GM12878 (cell line): ENCODE measurements around the gene EPX.

Source experiments
- EP300 ChIP-seq, 2 experiments: fragments of 150-350 bp in 1 of 2; IDR thresholded peaks; 2 replicates each; pipeline ENCODE4 v1.6.1; 2011 to 2012; ENCODE audit warnings: low read depth in 2 of 2, low read length in 2 of 2, borderline replicate concordance in 1 of 2, improper control_type of control experiment in 1 of 2, inconsistent platforms in 1 of 2; ENCODE audit not compliant: control insufficient read depth in 1 of 2
- EZH2 ChIP-seq: IDR thresholded peaks from 2 replicates; pipeline ENCODE4 v1.6.1; 2012; ENCODE audit warnings: low read depth, mild to moderate bottlenecking, control low read depth, inconsistent platforms, low read length, borderline replicate concordance; ENCODE audit not compliant: control insufficient read depth
- GATAD2B ChIP-seq: fragments of 450-650 bp; conservative IDR thresholded peaks from 2 replicates; pipeline ENCODE4 v1.6.1; 2017; ENCODE audit warnings: low read depth, mild to moderate bottlenecking, moderate library complexity
- NFIC ChIP-seq: IDR thresholded peaks from 2 replicates; pipeline ENCODE4 v1.6.1; 2012; ENCODE audit warnings: low read depth, mild to moderate bottlenecking, inconsistent platforms, low read length, moderate library complexity
- RFX5 ChIP-seq: IDR thresholded peaks from 2 replicates; pipeline ENCODE4 v1.6.1; 2011; ENCODE audit warnings: low read depth, low read length, improper control_type of control experiment
- ZBTB4 ChIP-seq: fragments of 450-650 bp; formaldehyde crosslinking; IDR thresholded peaks from 2 replicates; pipeline ENCODE4 v1.4.0; 2022; ENCODE audit warnings: mild to moderate bottlenecking, moderate library complexity
- ZNF274 ChIP-seq: IDR thresholded peaks from one replicate; pipeline ENCODE4 v1.8.0; 2011; ENCODE audit not compliant: insufficient read length, insufficient read depth

- TF ChIP-seq EP300 (IDR thresholded peaks at IDR 0.05; ENCODE audit: borderline replicate concordance in 1 of 2, control insufficient read depth in 1 of 2, low read depth in 2 of 2, low read length in 2 of 2), result no peak
- no peak for TF ChIP-seq RFX5
- TF ChIP-seq NFIC, result no peak
- TF ChIP-seq GATAD2B, result no peak
- TF ChIP-seq EZH2, result no peak
- no peak for TF ChIP-seq ZNF274
- TF ChIP-seq ZBTB4, result no peak
Observed at GRCh38 chr17:58196610-58197009, 4.1 kb downstream of the EPX start.
